ENCODE data around the gene ATP5PB. TPM values are rescaled to one million over a fixed set of nuclear protein-coding genes. Genes with fewer than 3 reads are reported as not detected.

ATP5PB gene
- total and polyA plus RNA-seq, 4 donors, result 194 to 256 (median 203) TPM

- DNase-seq (no peak), ATAC-seq (ENCODE audit: insufficient read depth, low FRiP score) (no peak)
- Histone ChIP-seq H3K4me1 (ENCODE audit: control insufficient read depth in 5 of 5, insufficient read depth in 5 of 5, low read length in 5 of 5) (peaks cover 0 to 12% (median 5%) of the 10 kb centered on the region in 5 donors), H3K27ac (ENCODE audit: low read depth in 1 of 2, low read length in 1 of 2) (no peak overlapping the region), H3K36me3 (ENCODE audit: control insufficient read depth in 4 of 4, insufficient read depth in 4 of 4, low read length in 4 of 4) (peaks cover 7 to 39% (median 16%) of the 10 kb centered on the region in 4 donors), H3K9ac (ENCODE audit: insufficient read depth in 1 of 2, low read length in 2 of 2) (no peak overlapping the region), H3K27me3 (ENCODE audit: control insufficient read depth in 3 of 3, insufficient read depth in 3 of 3, low read length in 2 of 3) (no peaks in the 10 kb centered on the region), H3K9me3 (ENCODE audit: control insufficient read depth in 4 of 4, insufficient read depth in 3 of 4, low read length in 3 of 4) (no peaks in the 10 kb centered on the region), H3K4me3 (no peak overlapping the region)
- TF ChIP-seq CTCF (IDR thresholded peaks at IDR 0.05; ENCODE audit: control extremely low read depth, extremely low read depth), result no peak
- 88 to 93% methylated on average over 4 of the region's 4 CpGs for WGBS, 2 donors
Measured at GRCh38 chr1:111462370-111463028, 13.2 kb downstream of the ATP5PB start.

- peaks cover 0 to 12% (median 5%) of the 10 kb centered on the region in 5 donors for H3K4me1 ChIP-seq (ENCODE audit: control insufficient read depth in 5 of 5, insufficient read depth in 5 of 5, low read length in 5 of 5)
- H3K9ac ChIP-seq (ENCODE audit: insufficient read depth in 1 of 2, low read length in 2 of 2), result no peak overlapping the region
- peak overlapping the region in 1 of 2 donors; percentile 33 for H3K27ac ChIP-seq (ENCODE audit: low read depth in 1 of 2, low read length in 1 of 2)
- TF ChIP-seq CTCF (IDR thresholded peaks at IDR 0.05; ENCODE audit: control extremely low read depth, extremely low read depth), result no peak
- WGBS, 2 donors, result 66 to 78% methylated on average over 4 of the region's 4 CpGs
- H3K36me3 ChIP-seq (ENCODE audit: control insufficient read depth in 4 of 4, insufficient read depth in 4 of 4, low read length in 4 of 4), result peaks cover 7 to 40% (median 16%) of the 10 kb centered on the region in 4 donors
- no peaks in the 10 kb centered on the region for H3K27me3 ChIP-seq (ENCODE audit: control insufficient read depth in 3 of 3, insufficient read depth in 3 of 3, low read length in 2 of 3)
- no peak overlapping the region for H3K4me3 ChIP-seq
- no peaks in the 10 kb centered on the region for H3K9me3 ChIP-seq (ENCODE audit: control insufficient read depth in 4 of 4, insufficient read depth in 3 of 4, low read length in 3 of 4)
- ATAC-seq (ENCODE audit: insufficient read depth, low FRiP score), result no peak
- DNase-seq, result peak; percentile 44 to 82 (median 77)
Measured at GRCh38 chr1:111463029-111463683, 13.9 kb downstream of the ATP5PB start.

GRCh38 chr1:111465754-111466153 is 16.5 kb downstream of the ATP5PB start:
- DNase-seq (no peak), ATAC-seq (ENCODE audit: insufficient read depth, low FRiP score) (no peak)
- H3K4me1 ChIP-seq (ENCODE audit: control insufficient read depth in 5 of 5, insufficient read depth in 5 of 5, low read length in 5 of 5), result peaks cover 0 to 12% (median 5%) of the 10 kb centered on the region in 5 donors
- 96 to 100% methylated on average over 2 of the region's 2 CpGs for WGBS, 2 donors
- H3K9ac ChIP-seq (ENCODE audit: insufficient read depth in 1 of 2, low read length in 2 of 2), result no peak overlapping the region
- no peak overlapping the region for H3K4me3 ChIP-seq
- H3K27me3 ChIP-seq (ENCODE audit: control insufficient read depth in 3 of 3, insufficient read depth in 3 of 3, low read length in 2 of 3), result no peaks in the 10 kb centered on the region
- no peak overlapping the region for H3K27ac ChIP-seq (ENCODE audit: low read depth in 1 of 2, low read length in 1 of 2)
- no peak for TF ChIP-seq CTCF (IDR thresholded peaks at IDR 0.05; ENCODE audit: control extremely low read depth, extremely low read depth)
- peaks cover 3 to 37% (median 15%) of the 10 kb centered on the region in 4 donors for H3K36me3 ChIP-seq (ENCODE audit: control insufficient read depth in 4 of 4, insufficient read depth in 4 of 4, low read length in 4 of 4)
- H3K9me3 ChIP-seq (ENCODE audit: control insufficient read depth in 4 of 4, insufficient read depth in 3 of 4, low read length in 3 of 4), result no peaks in the 10 kb centered on the region
